Activated naive CD4-positive, alpha-beta T cell treated with anti-CD3 and anti-CD28 coated beads for 36 hours (primary cell): ENCODE results near the gene KIF1A. TPM values are rescaled to one million over a fixed set of nuclear protein-coding genes. Genes with fewer than 3 reads are reported as not detected.

Experiments
- CTCF ChIA-PET: fragments of 350-600 bp; sonication (Branson Sonifier 250); formaldehyde crosslinking; loops from one replicate; lab custom pipeline; 2021; ENCODE audit warnings: antibody characterized with exemption; lab: Charles Lee
- DNase-seq: peaks from one replicate; pipeline ENCODE4 v3.0.0-alpha.2; 2020
- H3K27ac Mint-ChIP-seq: one replicate; pipeline ENCODE4 v1.8.0; 2021; ENCODE audit warnings: mild to moderate bottlenecking, mixed read lengths
- H3K27me3 Mint-ChIP-seq: one replicate; pipeline ENCODE4 v1.8.0; 2021; ENCODE audit warnings: low read depth, mixed read lengths
- H3K36me3 Mint-ChIP-seq: one replicate; pipeline ENCODE4 v1.8.0; 2021; ENCODE audit warnings: low read depth, mixed read lengths
- H3K4me1 Mint-ChIP-seq: one replicate; pipeline ENCODE4 v1.8.0; 2021; ENCODE audit warnings: low read depth, mixed read lengths
- H3K4me3 Mint-ChIP-seq: one replicate; pipeline ENCODE4 v1.8.0; 2021; ENCODE audit warnings: mild to moderate bottlenecking, moderate library complexity, mixed read lengths
- H3K9me3 Mint-ChIP-seq: one replicate; pipeline ENCODE4 v1.8.0; 2021; ENCODE audit warnings: mixed read lengths
- intact Hi-C: fragments of 100-400 bp; cut with micrococcal nuclease; formaldehyde crosslinking; loops from one replicate; pipeline ENCODE4 v1.15.1; 2023
- total RNA-seq, 2 experiments: library from RNA; stranded (reverse); gene quantifications; one replicate each; pipeline ENCODE4 v1.2.3, GENCODE V29; 2021

KIF1A gene
- total RNA-seq, 2 experiments from 2014 or later = 8.4 TPM

- DNase-seq = no peak
- H3K9me3 Mint-ChIP-seq = peaks cover 9% of the 10 kb centered on the region
Observed at GRCh38 chr2:240815761-240816583, 4.0 kb downstream of the KIF1A start.

GRCh38 chr2:240814946-240815760, 4.9 kb downstream of the KIF1A start:
- Mint-ChIP-seq H3K4me3 (no peak overlapping the region), H3K27me3 (peaks cover 10% of the 10 kb centered on the region), H3K27ac (no peak overlapping the region), H3K9me3 (peaks cover 9% of the 10 kb centered on the region), H3K36me3 (no peaks in the 10 kb centered on the region), H3K4me1 (peaks cover 3% of the 10 kb centered on the region)
- CTCF ChIA-PET = no interaction called here
- intact Hi-C loops = no loop called here
- DNase-seq = no peak

More at GRCh38 chr2:240815761-240816583, 4.0 kb downstream of the KIF1A start:
- Mint-ChIP-seq H3K36me3 (no peaks in the 10 kb centered on the region), H3K27me3 (peaks cover 12% of the 10 kb centered on the region), H3K27ac (no peak overlapping the region), H3K4me1 (peaks cover 3% of the 10 kb centered on the region), H3K4me3 (no peak overlapping the region)
- intact Hi-C loops = no loop called here
- CTCF ChIA-PET = no interaction called here

GRCh38 chr2:240814280-240814679, 5.7 kb downstream of the KIF1A start:
- Mint-ChIP-seq H3K27ac (no peak overlapping the region), H3K4me1 (peaks cover 3% of the 10 kb centered on the region), H3K9me3 (peaks cover 9% of the 10 kb centered on the region), H3K27me3 (peaks cover 10% of the 10 kb centered on the region), H3K4me3 (no peak overlapping the region), H3K36me3 (no peaks in the 10 kb centered on the region)
- DNase-seq = no peak
- CTCF ChIA-PET = no interaction called here
- intact Hi-C loops = no loop called here

- intact Hi-C loops = no loop called here
- H3K9me3 Mint-ChIP-seq = peaks cover 9% of the 10 kb centered on the region
- no peak overlapping the region for H3K4me3 Mint-ChIP-seq
- DNase-seq = no peak
- peaks cover 1% of the 10 kb centered on the region for H3K4me1 Mint-ChIP-seq
- CTCF ChIA-PET = no interaction called here
- peaks cover 6% of the 10 kb centered on the region for H3K27me3 Mint-ChIP-seq
- H3K36me3 Mint-ChIP-seq = no peaks in the 10 kb centered on the region
- H3K27ac Mint-ChIP-seq = no peak overlapping the region
Observed at GRCh38 chr2:240813231-240813921, 6.6 kb downstream of the KIF1A start.

- peaks cover 9% of the 10 kb centered on the region for H3K9me3 Mint-ChIP-seq
- no peak overlapping the region for H3K27ac Mint-ChIP-seq
- no peaks in the 10 kb centered on the region for H3K4me1 Mint-ChIP-seq
- H3K36me3 Mint-ChIP-seq = no peaks in the 10 kb centered on the region
- peaks cover 2% of the 10 kb centered on the region for H3K27me3 Mint-ChIP-seq
- H3K4me3 Mint-ChIP-seq = no peak overlapping the region
- intact Hi-C loops = no loop called here
- no peak for DNase-seq
- CTCF ChIA-PET = no interaction called here
Observed at GRCh38 chr2:240812721-240813120, 7.3 kb downstream of the KIF1A start.

- DNase-seq = no peak
- CTCF ChIA-PET = interaction anchor here (0.7 kb wide), 1 partner anchor 210 kb away, joined by 3 read pairs; no protein-coding TSS in a partner anchor
- Mint-ChIP-seq H3K27ac (no peak overlapping the region), H3K36me3 (no peaks in the 10 kb centered on the region), H3K9me3 (peaks cover 9% of the 10 kb centered on the region), H3K4me3 (no peak overlapping the region), H3K4me1 (no peaks in the 10 kb centered on the region), H3K27me3 (no peaks in the 10 kb centered on the region)
- intact Hi-C loops = no loop called here
Observed at GRCh38 chr2:240812301-240812680, 7.7 kb downstream of the KIF1A start.

GRCh38 chr2:240811346-240812300, 8.4 kb downstream of the KIF1A start:
- no peak overlapping the region for H3K4me3 Mint-ChIP-seq
- peaks cover 9% of the 10 kb centered on the region for H3K9me3 Mint-ChIP-seq
- H3K36me3 Mint-ChIP-seq = no peaks in the 10 kb centered on the region
- no peaks in the 10 kb centered on the region for H3K4me1 Mint-ChIP-seq
- no peaks in the 10 kb centered on the region for H3K27me3 Mint-ChIP-seq
- intact Hi-C loops = no loop called here
- no peak for DNase-seq
- CTCF ChIA-PET = interaction anchor here (0.7 to 1.9 kb wide), 3 partner anchors 28 to 209 kb away, joined by 3 to 5 read pairs (median 4); no protein-coding TSS in a partner anchor
- no peak overlapping the region for H3K27ac Mint-ChIP-seq

GRCh38 chr2:240810621-240811020, 9.4 kb downstream of the KIF1A start:
- DNase-seq = no peak
- H3K27ac Mint-ChIP-seq = no peak overlapping the region
- H3K9me3 Mint-ChIP-seq = peaks cover 12% of the 10 kb centered on the region
- no peaks in the 10 kb centered on the region for H3K36me3 Mint-ChIP-seq
- intact Hi-C loops = no loop called here
- no peak overlapping the region for H3K4me3 Mint-ChIP-seq
- CTCF ChIA-PET = interaction anchor here (0.7 to 1.9 kb wide), 2 partner anchors 29 to 205 kb away, joined by 4 to 5 read pairs; no protein-coding TSS in a partner anchor
- no peaks in the 10 kb centered on the region for H3K27me3 Mint-ChIP-seq
- H3K4me1 Mint-ChIP-seq = no peaks in the 10 kb centered on the region

GRCh38 chr2:240810199-240810598, 9.8 kb downstream of the KIF1A start:
- no peak overlapping the region for H3K4me3 Mint-ChIP-seq
- CTCF ChIA-PET = interaction anchor here (1.9 kb wide), 1 partner anchor 29 kb away, joined by 4 read pairs; no protein-coding TSS in a partner anchor
- no peak for DNase-seq
- no peaks in the 10 kb centered on the region for H3K27me3 Mint-ChIP-seq
- H3K9me3 Mint-ChIP-seq = peaks cover 12% of the 10 kb centered on the region
- no peaks in the 10 kb centered on the region for H3K4me1 Mint-ChIP-seq
- H3K27ac Mint-ChIP-seq = no peak overlapping the region
- intact Hi-C loops = no loop called here
- no peaks in the 10 kb centered on the region for H3K36me3 Mint-ChIP-seq

GRCh38 chr2:240809276-240809675, 10.7 kb downstream of the KIF1A start:
- peaks cover 10% of the 10 kb centered on the region for H3K9me3 Mint-ChIP-seq
- H3K4me3 Mint-ChIP-seq = no peak overlapping the region
- intact Hi-C loops = no loop called here
- DNase-seq = no peak
- CTCF ChIA-PET = interaction anchor here (1.9 kb wide), 1 partner anchor 30 kb away, joined by 4 read pairs; no protein-coding TSS in a partner anchor
- H3K27me3 Mint-ChIP-seq = peaks cover under 1% of the 10 kb centered on the region
- H3K36me3 Mint-ChIP-seq = no peaks in the 10 kb centered on the region
- no peak overlapping the region for H3K27ac Mint-ChIP-seq
- no peaks in the 10 kb centered on the region for H3K4me1 Mint-ChIP-seq

- H3K4me3 Mint-ChIP-seq = no peak overlapping the region
- no peaks in the 10 kb centered on the region for H3K36me3 Mint-ChIP-seq
- H3K27me3 Mint-ChIP-seq = peaks cover 2% of the 10 kb centered on the region
- intact Hi-C loops = no loop called here
- H3K4me1 Mint-ChIP-seq = no peaks in the 10 kb centered on the region
- DNase-seq = no peak
- H3K9me3 Mint-ChIP-seq = peaks cover 3% of the 10 kb centered on the region
- no peak overlapping the region for H3K27ac Mint-ChIP-seq
- CTCF ChIA-PET = interaction anchor here (0.6 to 0.8 kb wide), 2 partner anchors 592 to 1486 kb away, joined by 4 read pairs; no protein-coding TSS in a partner anchor
Observed at GRCh38 chr2:240806459-240806858, 13.6 kb downstream of the KIF1A start.
